Activated naive CD4-positive, alpha-beta T cell (primary cell): ENCODE results near the gene OCSTAMP.

ENCODE experiments used
- DNase-seq, 4 experiments: peaks; one replicate each; lab custom pipeline; 2025; lab: John Stamatoyannopoulos, UW

OCSTAMP gene

GRCh38 chr20:46553926-46554325 is 3.5 kb upstream of the OCSTAMP start:
- no peak for DNase-seq

GRCh38 chr20:46552460-46553420 is 2.3 kb upstream of the OCSTAMP start:
- no peak for DNase-seq

GRCh38 chr20:46551522-46552381 is 1.3 kb upstream of the OCSTAMP start:
- DNase-seq: no peak

- no peak for DNase-seq
Observed at GRCh38 chr20:46549188-46549972, 1.1 kb downstream of the OCSTAMP start.

- DNase-seq: no peak
Observed at GRCh38 chr20:46548688-46549087, 1.8 kb downstream of the OCSTAMP start.

DNA sequence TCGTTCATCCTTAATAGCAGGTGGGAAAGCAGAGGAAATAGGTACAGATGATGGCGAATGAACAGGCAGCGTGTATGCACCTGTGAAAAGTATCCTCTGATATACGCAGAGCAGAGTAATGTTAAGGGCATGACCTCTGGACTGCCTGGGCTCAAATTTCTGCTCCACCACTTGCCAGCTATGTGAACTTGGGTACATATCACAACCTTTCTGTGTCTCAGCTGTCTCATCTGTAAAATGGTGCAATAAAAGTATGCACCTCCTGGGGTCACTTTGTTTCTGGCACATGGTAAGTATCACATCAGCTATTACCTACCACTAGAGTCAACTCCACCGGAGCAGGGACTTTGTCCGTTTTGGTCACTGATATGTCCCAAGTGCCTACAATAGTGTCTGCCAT is 2.5 kb downstream of the OCSTAMP start:
- no peak for DNase-seq

GRCh38 chr20:46546936-46547335 is 3.5 kb downstream of the OCSTAMP start:
- DNase-seq: no peak

DNA sequence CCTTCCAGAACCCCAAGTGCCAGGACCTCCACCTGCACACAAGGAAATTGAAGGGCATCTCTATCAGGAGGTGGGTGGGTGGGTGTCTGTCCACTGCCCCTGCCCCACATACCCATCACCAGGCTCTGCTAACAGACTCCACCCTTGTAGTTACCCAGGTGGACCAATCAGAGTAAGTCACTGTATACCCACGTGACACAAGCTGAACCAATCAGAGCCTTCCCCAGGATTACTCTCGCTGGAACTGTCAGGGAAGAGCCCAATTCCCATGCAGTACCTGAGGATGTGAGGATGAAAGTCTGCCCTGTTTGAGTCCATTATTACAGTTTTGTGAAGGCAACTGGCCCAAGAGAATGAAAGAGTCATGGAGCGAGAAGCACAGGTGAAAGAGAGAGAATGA is 4.2 kb downstream of the OCSTAMP start:
- no peak for DNase-seq

DNA sequence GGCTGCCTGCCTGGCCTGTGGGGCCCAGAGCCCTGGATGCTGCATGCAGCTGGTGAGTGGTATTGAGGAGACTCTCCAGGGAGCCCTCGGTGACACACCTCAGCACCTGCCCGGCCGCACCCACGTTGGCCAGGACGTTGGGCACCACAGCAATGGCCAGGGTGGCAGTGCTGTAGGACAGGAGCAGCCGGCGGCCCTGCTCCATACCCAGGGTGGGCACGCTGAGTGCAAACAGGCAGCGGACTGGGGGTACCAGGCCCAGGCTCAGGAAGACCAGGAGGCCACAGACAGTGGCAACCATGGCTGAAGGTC is 4.7 kb downstream of the OCSTAMP start:
- DNase-seq: no peak

DNA sequence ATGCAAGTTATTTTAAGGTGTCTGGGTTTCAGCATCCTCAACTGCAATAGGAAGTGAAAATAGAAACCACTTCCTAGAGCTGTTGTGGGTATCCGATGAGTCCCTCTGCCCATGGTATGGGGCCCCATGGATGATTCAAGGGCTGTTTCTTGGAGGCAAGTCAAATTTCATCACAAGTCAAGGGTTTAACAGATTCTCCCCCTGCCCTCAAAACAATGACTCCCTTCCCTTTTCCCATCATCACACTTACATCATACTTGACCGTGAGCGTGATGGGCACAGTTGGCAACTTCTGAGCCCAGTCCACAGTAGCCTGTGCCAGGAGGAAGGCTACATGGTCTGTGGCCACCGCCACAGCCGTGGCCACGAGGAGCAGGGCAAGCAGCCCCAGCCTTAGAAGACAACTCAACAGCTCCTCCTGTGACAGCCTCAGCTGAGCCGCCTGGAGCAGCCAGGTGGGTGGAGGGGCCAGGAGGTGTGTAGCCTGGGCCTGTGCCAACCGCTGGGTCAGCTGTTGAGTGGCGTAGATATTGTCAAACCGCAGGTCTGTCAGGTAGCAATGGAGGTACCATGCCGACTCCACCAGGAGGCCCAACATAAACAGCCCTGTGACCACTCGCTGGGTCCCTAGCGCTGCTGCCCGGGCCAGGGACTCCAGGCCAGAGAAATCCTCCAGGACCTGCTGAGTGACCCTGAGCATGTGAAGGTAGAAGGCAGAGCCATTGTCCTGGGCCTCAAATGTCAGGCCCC is 5.2 kb downstream of the OCSTAMP start:
- DNase-seq: no peak

GRCh38 chr20:46544576-46544975 is 5.9 kb downstream of the OCSTAMP start:
- no peak for DNase-seq

DNA sequence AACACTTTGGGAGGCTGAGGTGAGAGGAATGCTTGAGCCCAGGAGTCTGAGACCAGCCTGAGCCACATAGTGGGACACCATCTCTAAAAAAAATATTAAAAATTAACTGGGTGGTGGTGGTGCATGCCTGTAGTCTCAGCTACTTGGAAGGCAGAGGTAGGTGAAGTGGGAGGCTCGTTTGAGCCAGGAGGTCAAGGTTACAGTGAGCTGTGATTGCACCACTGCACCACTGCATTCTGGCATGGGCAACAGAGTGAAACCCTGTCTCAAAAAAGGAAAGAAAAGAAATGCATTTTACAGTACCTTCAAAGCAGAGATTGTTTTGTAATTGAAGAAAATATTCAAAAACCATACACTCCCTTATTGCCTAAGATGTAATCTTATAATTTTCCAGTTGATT is 6.5 kb downstream of the OCSTAMP start:
- no peak for DNase-seq

DNA sequence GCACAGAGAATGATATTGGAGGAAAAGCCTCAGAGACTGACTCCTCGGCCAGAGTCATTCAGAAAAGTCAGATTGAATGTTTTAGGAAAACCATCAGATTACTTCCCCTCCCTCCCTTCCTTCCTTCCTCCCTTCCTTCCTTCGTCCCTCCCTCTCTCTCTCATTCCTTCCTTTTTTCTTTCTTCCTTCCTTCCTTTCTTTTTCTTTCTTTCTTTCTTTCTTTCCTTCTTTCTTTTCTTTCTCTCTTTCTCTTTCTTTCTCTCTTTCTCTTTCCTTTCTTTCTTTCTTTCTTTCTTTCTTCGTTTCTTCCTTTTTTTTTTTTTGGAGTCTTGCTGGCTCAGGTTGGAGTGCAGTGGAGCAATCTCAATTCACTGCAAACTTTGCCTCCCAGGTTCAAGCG is 7.4 kb downstream of the OCSTAMP start:
- no peak for DNase-seq

- DNase-seq: no peak
Observed at GRCh38 chr20:46541229-46541935, 9.1 kb downstream of the OCSTAMP start.

DNA sequence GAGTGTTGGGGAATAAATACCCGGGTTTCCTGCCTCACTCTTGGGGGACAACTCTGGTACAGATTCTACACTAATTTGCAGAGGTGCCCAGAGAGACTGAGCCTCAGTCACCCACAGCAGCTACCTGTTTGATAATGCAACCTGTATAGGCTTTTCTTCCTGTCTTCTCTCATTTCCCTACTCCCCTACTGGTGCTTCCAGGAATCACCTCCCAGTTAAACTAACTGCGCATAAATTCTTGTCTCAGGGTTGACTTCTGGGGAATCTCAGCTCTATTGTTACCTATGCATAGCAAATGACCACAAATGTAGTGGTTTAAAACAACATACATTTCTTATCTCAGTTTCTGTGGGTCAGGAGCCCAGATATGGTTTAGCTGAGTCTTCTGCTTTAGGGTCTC is 11.3 kb downstream of the OCSTAMP start:
- DNase-seq: no peak

- no peak for DNase-seq
Observed at GRCh38 chr20:46530640-46531039, 19.8 kb downstream of the OCSTAMP start.

DNA sequence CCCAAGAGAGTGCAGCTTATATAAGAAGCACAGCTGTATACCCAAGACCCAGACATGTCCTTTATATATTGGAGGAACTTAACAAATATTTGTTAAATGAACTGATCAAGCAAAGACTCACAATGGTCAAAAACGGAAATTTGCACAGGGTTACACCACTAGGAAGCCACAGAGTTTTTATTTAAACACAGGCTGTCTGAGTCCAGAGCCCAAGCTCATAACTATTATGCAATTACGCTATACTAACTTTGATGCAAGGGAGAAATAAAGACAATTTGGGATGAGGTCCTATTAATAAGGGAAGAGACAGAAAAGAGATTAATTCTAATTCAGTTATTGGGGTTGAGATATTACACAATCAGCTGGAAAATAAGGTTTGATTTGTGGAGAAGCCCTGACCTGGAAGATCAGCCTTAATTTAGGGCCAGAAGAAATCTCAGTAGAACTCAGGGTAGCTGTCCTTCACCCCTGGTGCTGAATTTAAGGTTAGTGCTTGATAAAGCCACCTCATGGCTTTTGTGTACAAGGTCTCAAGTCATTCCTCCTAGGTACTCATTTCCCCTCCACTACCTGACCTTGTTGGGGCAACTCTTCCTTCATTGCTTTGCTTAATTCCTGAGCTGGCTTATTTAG is 26.6 kb downstream of the OCSTAMP start:
- DNase-seq: no peak

DNA sequence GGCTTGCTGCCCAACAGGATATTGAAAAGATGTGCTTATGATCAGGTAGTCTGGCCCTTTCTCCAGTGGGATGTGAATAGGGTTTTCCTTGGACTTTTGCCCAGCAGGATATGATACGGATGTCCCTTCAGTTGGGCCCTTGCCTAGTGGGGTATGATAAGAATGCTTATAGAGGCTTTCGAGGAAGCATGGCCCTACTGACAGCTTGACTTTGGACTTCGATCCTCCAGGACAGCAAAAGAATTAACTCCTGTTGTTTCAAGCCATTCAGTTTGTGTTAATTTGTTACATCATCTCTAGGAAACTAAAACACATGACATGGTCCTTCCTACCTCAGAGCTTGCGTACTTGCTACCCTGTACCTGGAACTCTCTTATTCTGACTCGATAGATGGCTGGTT is 27.3 kb downstream of the OCSTAMP start:
- DNase-seq: no peak

GRCh38 chr20:46520976-46521579 is 29.4 kb downstream of the OCSTAMP start:
- DNase-seq: no peak

DNA sequence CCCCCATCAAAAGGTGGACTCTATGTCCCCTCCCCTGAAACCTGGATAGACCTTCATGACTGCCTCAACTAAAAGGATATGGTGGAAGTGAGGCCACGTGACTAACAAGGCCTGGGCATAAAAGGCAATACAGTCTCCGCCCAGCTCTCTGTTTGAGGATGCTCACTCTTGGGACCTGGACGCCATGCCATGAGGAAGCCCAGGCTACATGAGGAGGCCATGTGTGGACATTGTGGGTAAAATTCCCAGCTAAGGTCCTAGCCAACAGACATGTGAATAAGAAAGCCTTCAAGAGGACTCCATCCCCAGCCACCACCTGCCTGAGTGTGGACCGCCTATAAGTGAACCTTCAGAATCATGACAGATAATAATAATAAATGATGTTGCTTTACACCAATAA is 29.9 kb downstream of the OCSTAMP start:
- DNase-seq: no peak
